HG02610 (cell line): ENCODE data around the gene CACNB3.
"Not testable (repeated sequence)": the region's sequence is repeated elsewhere in the genome, so short reads cannot be mapped to it uniquely, and the experiment has no call there.

Source experiments
- ATAC-seq: cut with Tn5 transposase; IDR thresholded peaks from one replicate; pipeline ENCODE4 v1.9.1; 2021; ENCODE audit warnings: mild to moderate bottlenecking, moderate library complexity; ENCODE audit not compliant: unreplicated experiment

CACNB3 gene

GRCh38 chr12:48852734-48853688, 34.7 kb downstream of the CACNB3 start:
- ATAC-seq, result no peak

GRCh38 chr12:48854488-48854887, 36.2 kb downstream of the CACNB3 start:
- no peak for ATAC-seq

GRCh38 chr12:48854932-48855331, 36.6 kb downstream of the CACNB3 start:
- not testable (repeated sequence) for ATAC-seq

- ATAC-seq, result no peak
Measured at GRCh38 chr12:48856379-48856778, 38.1 kb downstream of the CACNB3 start.

- ATAC-seq, result no peak
Measured at GRCh38 chr12:48857278-48857994, 39.1 kb downstream of the CACNB3 start.

- ATAC-seq, result no peak
Measured at GRCh38 chr12:48858043-48858442, 39.7 kb downstream of the CACNB3 start.

GRCh38 chr12:48859607-48860006, 41.3 kb downstream of the CACNB3 start:
- ATAC-seq, result no peak

- not testable (repeated sequence) for ATAC-seq
Measured at GRCh38 chr12:48860236-48860635, 41.9 kb downstream of the CACNB3 start.

- no peak for ATAC-seq
Measured at GRCh38 chr12:48861111-48861510, 42.8 kb downstream of the CACNB3 start.

GRCh38 chr12:48862760-48863159, 44.5 kb downstream of the CACNB3 start:
- ATAC-seq, result no peak

- ATAC-seq, result no peak
Measured at GRCh38 chr12:48863291-48863690, 45.0 kb downstream of the CACNB3 start.

GRCh38 chr12:48865281-48866051, 47.2 kb downstream of the CACNB3 start, which contains the start of gene RND1:
RND1 (minus strand) TSS chr12:48865870; CDS start chr12:48865767, 103 bp downstream.
- ATAC-seq, result peak; percentile 95

- ATAC-seq, result no peak
Measured at GRCh38 chr12:48866052-48866711, 47.9 kb downstream of the CACNB3 start.

GRCh38 chr12:48868451-48868850, 50.2 kb downstream of the CACNB3 start:
- ATAC-seq, result no peak

- ATAC-seq, result no peak
Measured at GRCh38 chr12:48869191-48869590, 50.9 kb downstream of the CACNB3 start.

- ATAC-seq, result no peak
Measured at GRCh38 chr12:48873096-48873495, 54.8 kb downstream of the CACNB3 start.

- ATAC-seq, result not testable (repeated sequence)
Measured at GRCh38 chr12:48873534-48873933, 55.2 kb downstream of the CACNB3 start.

- ATAC-seq, result no peak
Measured at GRCh38 chr12:48875944-48876515, 57.7 kb downstream of the CACNB3 start.
